Fibroblast of mammary gland (primary cell): ENCODE measurements around the gene IPO11.
A peak's percentile ranks its signal among the peaks of the same experiment; 100 is the strongest.

Experiments
- DNase-seq: peaks from one replicate; pipeline ENCODE4 v3.0.0-alpha.2; 2010; ENCODE audit warnings: low read depth
- H3K4me3 ChIP-seq: 2 replicates; pipeline ENCODE4 v1.5.1; 2011; ENCODE audit warnings: low read depth, mild to moderate bottlenecking, low read length, moderate library complexity; ENCODE audit not compliant: control insufficient read depth
- CTCF ChIP-seq: conservative IDR thresholded peaks from 2 replicates; pipeline ENCODE4 v1.5.1; 2011; ENCODE audit warnings: low read depth, low read length, inconsistent platforms; ENCODE audit not compliant: control insufficient read depth, insufficient read depth

Gene IPO11

GRCh38 chr5:62581836-62582597 lies 169.5 kb downstream of the IPO11 start:
- peak; percentile 27 for DNase-seq
- no peak overlapping the region for H3K4me3 ChIP-seq
- TF ChIP-seq CTCF = no peak

- TF ChIP-seq CTCF = no peak
- no peak overlapping the region for H3K4me3 ChIP-seq
- DNase-seq = no peak
Observed at GRCh38 chr5:62584391-62584790, 171.8 kb downstream of the IPO11 start.

- H3K4me3 ChIP-seq = no peak overlapping the region
- DNase-seq = no peak
- TF ChIP-seq CTCF = no peak
Observed at GRCh38 chr5:62585306-62585705, 172.7 kb downstream of the IPO11 start.

- no peak overlapping the region for H3K4me3 ChIP-seq
- TF ChIP-seq CTCF = no peak
- no peak for DNase-seq
Observed at GRCh38 chr5:62585751-62586150, 173.2 kb downstream of the IPO11 start.

GRCh38 chr5:62587737-62588136 lies 175.2 kb downstream of the IPO11 start:
- no peak overlapping the region for H3K4me3 ChIP-seq
- DNase-seq = peak; percentile 51
- no peak for TF ChIP-seq CTCF

GRCh38 chr5:62588668-62589067 lies 176.1 kb downstream of the IPO11 start:
- no peak overlapping the region for H3K4me3 ChIP-seq
- no peak for TF ChIP-seq CTCF
- DNase-seq = no peak
